Limb (tissue), 2 donors: ENCODE results near the gene CTNNBL1.
"Not testable (repeated sequence)": the region's sequence is repeated elsewhere in the genome, so short reads cannot be mapped to it uniquely, and the experiment has no call there.

Source experiments
- DNase-seq, 2 donors: peaks; one replicate each; pipeline ENCODE4 v3.0.0-alpha.2; 2016; ENCODE audit errors: extremely low spot score in 2 of 2

Gene CTNNBL1

DNA sequence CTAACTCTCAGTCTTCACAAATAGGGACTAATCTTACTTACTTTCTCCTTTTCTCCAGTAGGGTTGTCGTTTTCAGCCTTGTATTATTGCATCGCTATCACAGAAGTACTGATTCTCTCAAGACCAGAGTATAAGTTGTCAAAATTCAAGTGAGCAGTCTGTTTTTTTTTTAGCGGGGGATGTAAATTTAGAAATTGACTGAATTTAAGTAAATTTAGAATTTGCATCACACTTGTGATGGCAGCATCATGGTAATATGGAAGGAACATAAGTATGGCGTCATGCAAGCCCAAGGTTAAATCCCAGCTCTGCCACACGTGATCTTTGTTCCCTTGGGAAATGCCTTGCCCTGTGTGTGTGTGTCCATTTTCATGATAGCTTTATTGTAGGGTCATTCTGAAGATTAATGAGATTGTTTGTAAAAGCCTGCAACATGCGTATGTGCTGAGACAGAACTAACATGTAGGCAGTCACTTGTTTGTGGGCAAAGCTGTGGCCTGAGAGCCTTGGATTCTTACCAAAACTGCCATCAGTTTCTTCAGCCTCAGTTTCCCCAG is 156.3 kb downstream of the CTNNBL1 start:
- no peak for DNase-seq

DNA sequence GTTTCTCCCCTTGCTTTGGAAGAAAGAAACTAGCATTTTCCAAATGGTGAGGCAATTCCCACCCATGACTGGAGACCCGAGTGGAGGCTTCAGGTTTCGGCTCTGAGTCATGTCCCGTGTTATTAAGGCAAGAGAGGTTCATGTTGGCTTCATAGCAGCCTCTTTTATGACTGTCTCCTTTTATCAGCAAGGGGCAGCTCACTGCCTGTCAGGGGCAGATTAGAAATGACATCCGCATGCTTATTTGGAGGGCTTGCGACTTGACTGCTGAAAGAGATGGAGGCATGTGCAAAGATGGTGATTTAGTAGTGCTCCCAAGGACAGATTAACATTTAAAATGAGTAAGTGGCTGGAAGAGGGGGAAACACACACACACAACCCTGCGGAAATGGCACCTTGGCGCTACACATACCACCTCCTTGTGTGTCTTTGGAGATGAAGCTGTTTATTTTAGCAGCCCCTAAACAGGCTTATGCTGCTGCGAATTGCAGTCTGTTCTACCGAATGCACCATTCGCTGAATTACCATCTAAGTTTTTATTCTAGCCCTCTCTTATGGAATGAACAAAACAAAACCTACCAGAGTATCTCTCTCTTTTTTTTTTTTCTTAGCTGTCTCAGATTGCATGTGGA is 157.0 kb downstream of the CTNNBL1 start:
- DNase-seq, result no peak

DNA sequence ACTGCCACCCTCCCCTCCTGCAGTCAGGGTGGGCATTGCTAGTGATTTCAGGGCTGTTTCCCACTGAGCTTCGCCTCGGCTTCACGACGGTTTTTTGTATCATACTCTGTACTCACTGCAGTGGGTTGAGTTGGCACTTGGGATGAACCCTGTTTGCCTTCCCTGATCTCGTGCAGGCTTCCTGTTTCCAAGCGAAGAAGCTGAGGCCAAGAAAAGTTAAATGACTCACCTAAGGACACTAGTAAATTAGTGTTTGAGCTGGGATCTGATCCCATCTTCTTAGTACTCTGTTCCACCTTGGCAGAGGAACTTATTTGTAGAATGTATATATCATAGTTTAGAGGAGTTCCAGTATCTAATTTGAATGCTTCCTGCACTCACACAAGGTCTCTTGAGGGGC is 158.8 kb downstream of the CTNNBL1 start:
- DNase-seq, result no peak

DNA sequence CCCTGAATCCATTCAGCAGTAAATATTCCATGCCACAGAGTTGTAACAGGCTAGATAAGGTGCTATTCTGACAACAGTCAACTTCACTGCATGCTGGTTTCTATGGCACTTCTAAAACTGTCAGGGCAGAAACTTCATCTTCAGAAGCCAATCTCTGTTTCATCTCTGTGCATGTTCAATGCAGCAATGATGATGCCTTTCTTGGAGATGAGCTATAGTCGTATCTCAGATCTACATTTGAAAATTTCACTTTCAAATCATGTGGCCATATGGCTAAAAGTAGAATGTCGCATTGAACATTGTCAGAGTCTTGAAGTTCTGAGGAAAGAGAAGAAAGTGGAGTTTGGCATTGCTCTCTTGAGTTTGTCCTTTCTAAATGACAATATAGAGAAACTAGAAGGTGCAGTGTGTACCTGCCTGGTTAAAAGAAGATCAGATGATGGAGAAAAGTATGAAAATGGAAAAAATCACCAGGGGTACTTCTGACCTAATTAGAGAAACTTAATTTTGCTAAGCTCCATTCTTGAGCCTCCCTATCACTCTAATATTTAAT is 160.1 kb downstream of the CTNNBL1 start:
- DNase-seq, result no peak

DNA sequence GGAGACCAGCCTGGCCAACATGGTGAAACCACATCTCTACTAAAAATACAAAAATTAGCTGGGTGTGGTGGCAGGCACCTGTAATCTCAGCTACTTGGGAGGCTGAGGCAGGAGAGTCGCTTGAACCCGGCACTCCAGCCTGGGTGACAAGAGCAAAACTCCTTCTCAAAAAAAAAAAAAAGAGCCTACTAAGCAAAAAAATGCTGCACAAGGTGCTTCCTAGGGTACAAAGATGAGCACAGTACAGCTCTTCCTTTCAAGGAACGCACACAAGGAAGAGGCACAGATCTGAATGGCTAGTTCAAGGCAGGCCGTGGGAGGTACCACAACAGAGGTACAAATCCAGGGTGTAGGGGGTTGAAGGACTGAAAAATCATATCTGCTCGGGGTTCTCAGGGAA is 162.2 kb downstream of the CTNNBL1 start:
- DNase-seq, result not testable (repeated sequence)

DNA sequence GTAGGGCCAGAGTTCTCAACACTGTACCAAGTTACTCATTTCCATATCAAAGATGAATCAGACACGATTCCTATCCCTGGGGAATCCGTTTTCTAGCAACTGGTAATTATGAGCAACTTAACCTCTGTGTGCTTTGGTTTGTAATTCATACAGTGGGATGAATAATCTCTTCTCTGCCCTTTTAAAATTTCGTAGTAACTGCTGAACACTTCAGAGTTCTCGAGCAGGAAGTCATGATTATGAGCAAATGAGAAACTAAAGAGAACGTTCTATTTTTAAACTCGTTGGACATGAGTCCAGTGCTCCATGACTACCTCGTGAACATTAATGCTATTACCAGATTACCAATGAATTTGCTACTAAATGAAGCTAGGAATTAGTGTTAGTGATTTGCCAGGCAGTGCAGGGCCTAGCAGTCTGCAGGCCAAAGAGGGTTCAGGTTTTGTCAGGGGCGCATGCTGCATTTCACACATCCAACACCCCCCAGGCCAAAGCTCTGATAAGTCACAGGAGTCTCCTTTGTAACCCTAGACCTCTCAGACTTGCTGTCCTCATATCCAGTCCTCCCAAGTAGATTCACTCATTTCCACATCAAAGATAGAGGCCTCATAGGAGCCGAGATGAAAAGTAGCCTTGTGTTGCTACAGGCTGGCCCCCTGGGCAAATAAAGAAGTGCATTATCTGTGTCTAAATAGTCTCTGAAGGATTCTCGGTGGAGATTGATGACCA is 163.3 kb downstream of the CTNNBL1 start:
- no peak for DNase-seq

DNA sequence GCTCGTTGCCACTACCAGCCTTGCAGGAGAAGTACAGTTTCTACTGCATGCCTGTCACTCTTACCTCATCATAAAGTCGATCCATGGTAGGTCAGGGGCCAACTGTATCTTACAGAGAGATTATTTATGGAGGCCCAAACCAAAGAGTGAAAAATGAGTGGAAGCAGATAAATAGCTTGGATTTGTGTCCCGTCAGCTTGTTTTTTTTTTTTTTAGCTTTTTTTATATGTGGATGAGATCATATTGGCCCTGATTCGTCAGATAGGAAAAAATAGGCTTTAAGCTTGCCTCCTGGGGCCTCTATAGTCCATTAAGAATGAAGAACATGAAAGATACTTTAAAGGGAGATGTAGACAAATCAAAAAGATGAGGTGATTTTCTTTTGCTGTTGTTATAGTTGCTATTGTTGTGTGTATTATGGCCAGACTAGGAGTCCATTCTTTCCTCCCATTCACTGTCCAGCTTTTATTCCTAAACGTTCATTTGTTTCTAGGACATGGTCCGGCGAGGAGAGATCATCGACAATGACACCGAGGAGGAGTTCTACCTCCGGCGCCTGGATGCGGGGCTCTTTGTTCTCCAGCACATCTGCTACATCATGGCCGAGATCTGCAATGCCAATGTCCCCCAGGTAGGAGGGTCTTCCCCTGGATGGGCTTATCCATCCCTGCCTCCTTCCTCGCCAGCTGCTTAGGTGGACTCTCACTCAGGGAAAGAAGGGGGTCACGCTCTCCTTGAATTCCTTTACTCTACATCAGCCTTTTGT is 165.8 kb downstream of the CTNNBL1 start:
- DNase-seq, result no peak

DNA sequence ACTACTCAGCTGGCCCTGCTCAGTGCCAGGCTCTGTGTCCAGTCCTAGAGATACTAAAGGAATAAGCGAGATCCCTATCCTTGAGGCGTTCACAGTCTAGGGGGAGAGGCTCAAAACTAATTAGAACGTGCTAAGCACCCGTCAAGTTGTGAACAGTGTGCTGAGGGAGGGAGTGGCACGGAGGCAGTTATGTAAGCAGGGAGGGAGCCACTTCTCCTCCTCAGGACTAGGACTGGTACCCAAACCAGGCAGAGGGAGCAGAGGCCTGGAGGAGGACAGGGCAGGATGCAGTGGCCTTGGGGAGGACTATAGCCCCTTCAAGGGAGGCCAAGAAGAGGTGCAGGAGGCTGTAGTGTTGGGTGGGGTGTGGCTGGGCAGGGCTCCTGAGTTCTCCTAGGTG is 169.5 kb downstream of the CTNNBL1 start:
- DNase-seq, result no peak

DNA sequence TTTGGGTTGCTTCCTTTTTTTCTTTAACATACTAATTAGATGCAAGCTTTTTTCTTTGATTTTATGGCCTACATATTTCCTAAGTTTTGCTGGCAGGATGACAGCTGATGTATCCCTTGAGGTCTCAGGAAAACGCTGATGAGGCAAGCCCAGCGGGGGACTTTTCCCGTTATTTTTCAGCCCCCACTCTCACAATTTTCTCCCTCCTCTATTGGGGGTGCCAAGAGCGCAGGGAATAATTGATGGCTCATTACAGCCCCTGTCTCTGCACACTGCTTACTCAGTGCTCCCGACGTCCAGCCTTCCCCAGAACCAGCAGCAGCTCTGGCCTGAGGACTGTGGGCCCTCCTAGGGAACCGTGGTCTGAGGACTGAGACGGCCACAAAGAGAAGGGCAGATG is 170.5 kb downstream of the CTNNBL1 start:
- no peak for DNase-seq

DNA sequence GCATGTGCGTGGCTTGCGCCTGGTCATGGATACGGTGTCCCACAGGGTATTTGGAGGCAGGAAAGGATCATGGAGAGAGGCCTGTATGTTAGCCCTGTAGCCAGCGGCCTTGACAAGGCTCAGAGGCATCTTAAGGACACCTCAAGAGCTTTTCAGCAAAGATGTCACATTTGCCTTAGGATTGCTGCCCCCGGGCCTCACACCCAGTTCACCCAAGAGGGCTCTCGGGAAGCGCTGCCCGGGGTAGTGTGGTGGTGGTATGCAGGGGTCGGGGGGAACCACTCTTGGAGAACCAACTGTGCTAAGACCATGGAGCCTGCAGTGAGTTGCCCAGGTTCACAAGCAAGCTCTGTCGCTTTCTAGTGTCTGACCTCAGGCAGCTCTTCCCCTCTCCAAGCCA is 172.2 kb downstream of the CTNNBL1 start:
- no peak for DNase-seq

DNA sequence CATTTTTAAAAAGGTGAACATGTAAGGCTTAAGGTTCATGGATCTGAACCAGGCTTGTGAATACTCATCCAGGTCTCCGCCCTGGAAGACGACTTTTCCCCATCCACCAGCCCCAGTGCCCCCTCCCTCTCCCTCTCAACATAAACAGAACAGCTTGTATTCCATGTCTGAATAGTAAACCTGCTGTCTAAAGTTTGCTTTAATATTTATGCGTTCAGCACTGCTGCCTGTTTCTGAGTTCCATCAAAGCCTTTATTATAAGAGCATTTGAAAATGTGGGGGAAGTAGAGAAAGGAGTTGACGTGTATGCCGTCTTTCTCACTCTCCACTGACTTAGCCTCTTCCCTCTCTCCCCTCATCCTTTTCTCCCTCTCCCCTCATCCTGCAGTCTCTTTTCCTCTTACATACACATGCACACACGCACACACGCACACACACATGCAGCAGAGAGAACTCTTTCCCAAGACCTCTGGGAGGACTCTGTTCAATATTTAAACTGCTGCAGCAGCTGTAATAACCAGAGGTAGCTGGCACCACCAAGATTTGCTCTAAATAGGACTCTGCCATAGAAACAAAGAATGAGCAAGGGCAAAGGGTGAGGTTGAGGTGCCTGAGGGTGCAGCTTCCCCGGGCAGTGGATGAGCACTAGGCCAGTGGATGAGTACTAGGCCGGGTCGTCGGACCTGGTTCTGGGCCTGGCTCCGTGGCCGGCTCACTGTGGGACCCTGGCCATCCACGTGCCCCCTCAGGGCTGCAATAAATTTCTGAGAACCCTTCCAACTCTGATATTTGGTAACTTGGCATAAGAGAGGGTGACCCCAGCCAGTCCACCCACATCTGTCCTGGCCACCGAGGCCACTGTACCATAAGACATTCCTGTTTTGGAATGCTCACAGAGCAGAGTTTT is 173.7 kb downstream of the CTNNBL1 start:
- no peak for DNase-seq

DNA sequence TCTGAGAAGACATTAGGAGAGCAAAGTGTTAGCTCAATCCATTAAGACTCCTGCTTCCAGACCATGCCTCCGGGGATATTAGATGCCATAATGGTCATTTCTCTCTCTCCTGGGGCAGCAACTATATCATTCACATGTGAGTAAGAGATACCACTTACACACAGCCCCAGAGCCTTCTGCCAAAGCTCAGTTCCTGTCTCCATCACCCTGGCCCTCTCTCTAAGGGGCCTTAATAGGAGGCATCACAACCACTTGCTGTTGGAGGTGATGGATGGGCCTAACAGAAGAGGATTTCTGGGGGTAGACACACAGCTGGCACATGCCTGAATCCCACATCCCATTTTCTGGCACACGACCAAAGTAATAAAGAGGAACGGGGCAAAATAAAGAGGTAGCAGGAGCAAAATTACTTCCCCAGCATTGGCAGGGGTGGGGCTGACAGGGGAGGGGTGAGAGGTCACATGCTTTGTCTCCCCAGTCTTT is 175.1 kb downstream of the CTNNBL1 start:
- no peak for DNase-seq

DNA sequence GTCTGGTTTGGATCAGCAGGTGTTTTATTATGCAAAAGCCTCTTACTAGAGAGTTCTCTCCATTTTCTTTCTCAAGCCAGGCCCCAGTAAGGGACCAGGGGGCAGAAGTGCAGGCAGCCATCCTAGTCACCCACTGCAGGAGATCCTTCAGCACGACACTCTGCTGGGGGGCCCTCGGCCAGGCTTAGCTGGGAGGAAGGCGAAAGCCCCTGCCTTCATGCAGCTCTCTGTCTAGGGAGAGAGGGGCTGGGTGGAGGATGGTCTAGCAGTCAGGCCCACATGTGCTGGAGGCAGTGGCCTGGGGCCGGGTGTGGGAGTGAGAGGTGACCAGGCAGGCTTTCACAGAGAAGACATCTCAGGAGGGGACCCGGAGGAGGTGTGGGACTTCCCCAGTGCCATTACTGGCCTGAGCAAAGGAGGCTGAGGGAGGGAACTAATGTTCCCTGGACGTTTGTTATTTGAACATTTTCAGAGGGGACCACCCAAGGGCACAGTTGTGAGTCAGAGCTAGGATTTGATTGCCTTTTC is 175.6 kb downstream of the CTNNBL1 start:
- DNase-seq, result no peak

DNA sequence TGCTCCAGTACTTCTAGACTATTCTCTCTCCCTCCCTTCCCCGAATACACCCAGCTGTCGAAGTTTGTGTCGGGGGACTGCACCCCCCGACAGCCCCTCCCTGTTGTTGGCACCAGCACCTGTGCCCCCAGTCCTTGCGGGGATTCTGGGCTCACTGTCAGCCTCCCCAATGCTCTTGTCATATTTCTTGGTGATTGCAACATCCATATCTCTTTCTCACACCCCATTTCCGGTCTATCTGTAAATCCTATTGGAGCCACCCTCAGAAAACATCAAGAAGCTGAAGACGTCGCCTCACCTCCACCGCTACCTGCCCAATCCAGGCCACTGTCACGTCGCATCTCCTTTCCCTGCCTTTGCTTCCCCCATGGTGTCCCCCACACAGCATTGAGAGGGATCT is 176.5 kb downstream of the CTNNBL1 start:
- DNase-seq, result no peak

DNA sequence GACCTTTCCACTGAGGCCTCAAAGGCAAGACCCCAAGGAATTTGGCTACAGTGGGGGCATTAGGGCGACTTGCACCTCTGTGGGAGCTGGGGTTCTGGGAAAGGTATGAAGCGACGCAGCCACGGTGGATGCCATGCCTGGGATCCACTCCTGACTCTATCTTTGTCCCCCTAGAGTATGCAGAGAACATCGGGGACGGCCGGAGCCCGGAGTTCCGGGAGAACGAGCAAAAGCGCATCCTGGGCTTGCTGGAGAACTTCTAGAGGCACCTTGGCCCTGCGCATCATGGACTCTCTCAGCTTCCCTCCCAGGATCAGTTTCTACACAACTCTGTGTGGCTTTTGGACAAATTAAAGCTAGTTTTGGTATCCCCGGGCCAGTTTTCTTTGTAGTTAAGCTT is 177.9 kb downstream of the CTNNBL1 start:
- DNase-seq, result no peak

DNA sequence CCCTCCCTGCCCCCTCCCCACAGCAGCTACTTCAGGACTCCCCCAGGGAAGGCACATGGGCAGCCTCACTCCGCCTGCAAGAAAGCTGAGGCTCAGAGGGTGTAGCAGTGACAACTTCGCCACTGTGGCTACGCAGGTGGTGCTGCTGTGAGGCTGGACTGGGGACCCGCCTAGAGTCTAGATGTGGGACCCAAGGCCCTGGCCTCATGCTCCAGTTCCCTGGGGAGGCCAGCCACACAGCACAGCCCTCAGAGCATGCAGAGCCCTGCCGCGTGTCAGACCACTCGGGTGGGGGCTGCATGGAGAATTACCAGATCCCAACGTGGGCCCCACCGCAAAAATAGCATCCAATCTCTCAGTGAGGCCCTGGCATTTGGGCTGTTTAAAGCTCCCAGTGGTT is 178.3 kb downstream of the CTNNBL1 start:
- DNase-seq, result no peak

DNA sequence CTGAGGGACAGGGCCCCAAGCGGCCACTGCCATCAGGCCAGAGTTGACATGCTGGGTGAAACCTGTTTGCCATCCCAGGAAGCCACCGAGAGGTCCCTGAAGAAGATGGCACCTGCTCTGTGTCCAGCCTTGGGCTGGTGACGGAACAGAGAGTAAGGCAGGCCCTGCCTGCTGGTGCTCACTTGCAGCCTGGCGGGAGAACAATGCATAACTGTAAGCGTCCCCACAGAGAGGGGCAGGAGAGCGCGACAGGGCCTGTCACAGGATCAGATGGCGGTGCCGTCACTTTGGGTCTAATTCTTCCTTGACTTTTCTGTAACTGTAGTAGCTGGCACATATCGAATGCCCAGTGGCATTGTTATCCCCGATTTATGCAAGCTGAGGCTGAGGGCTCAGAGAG is 180.1 kb downstream of the CTNNBL1 start:
- no peak for DNase-seq

DNA sequence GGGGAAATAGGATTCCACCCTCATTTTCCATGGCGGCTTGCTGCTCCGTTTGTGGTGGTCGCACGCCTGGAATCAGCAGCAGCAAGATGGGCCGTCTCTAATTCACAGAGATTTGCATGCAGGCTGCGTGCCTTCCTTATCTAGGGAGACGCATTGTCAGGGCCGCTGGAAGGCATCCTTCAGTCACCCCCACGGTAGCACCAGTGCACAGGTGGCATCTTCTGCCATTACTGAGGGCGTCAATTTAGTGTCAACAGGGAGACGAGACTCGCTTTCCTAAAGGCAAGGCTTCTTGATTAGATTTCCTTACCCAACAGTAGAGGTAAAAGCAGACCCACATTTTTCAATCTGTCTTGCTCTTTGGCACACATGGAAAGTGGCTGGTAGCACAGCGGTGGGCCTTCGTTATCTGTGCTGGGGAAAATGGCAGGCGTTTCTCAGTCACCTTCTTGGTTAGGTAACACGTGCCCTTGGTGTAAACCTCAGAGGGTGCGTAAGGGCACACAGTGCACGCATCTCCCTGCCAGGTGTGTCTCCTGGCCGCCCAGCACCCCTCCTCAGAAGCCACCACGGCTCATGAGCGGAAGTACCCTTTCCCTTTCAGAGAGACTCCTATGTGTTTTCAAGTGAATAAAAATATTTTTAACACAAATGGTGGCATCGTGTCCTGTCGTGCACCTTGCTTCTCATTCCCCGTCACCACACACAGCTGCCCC is 181.8 kb downstream of the CTNNBL1 start:
- DNase-seq, result no peak

DNA sequence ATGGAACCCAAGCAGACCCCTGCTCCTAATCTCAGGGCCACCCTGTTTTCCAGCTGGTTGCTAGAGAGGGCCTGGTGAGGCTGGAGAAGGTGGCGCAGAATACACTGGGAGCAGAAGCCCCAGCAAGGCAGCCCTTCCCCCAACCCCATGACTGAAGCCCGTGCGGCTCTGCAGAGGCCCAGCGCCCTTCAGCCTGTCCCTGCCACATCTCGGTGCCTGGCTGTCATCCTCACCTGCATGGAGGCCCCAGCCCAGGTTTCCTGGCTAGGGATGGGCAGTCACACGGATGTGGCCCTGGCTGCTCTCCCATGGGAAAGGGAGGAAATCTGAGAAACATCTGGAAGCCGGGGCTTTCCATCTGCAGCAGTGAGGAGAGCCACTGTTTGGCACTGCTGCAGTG is 183.0 kb downstream of the CTNNBL1 start:
- no peak for DNase-seq
